DOHH2 (cell line): ENCODE data around the gene FKBP8.

Experiments used
- H3F3A ChIP-seq: fragments of 200-600 bp; sonication (generic), shearing (Covaris generic); 2 replicates; pipeline ENCODE4 v1.6.0; 2016; ENCODE audit warnings: antibody characterized with exemption, mild to moderate bottlenecking; ENCODE audit not compliant: control insufficient read depth, insufficient read depth
- H3K27ac ChIP-seq: fragments of 200-600 bp; sonication (generic); 2 replicates; pipeline ENCODE4 v1.5.1; 2014; ENCODE audit warnings: low read depth, mild to moderate bottlenecking, low read length, moderate library complexity
- H3K27me3 ChIP-seq: fragments of 200-600 bp; sonication (generic); 2 replicates; pipeline ENCODE4 v1.6.1; 2014; ENCODE audit warnings: mild to moderate bottlenecking, low read length, mixed read lengths; ENCODE audit not compliant: control insufficient read depth
- H3K36me3 ChIP-seq: fragments of 200-600 bp; sonication (generic); 2 replicates; pipeline ENCODE4 v1.6.1; 2014; ENCODE audit warnings: mild to moderate bottlenecking, low read length, moderate library complexity, mixed read lengths; ENCODE audit not compliant: control insufficient read depth
- H3K4me1 ChIP-seq: fragments of 200-600 bp; sonication (generic); 2 replicates; pipeline ENCODE4 v1.6.1; 2014; ENCODE audit warnings: mild to moderate bottlenecking, low read length, mixed read lengths; ENCODE audit not compliant: control insufficient read depth
- H3K4me2 ChIP-seq: fragments of 200-600 bp; sonication (generic); 2 replicates; pipeline ENCODE4 v1.6.0; 2014; ENCODE audit warnings: mild to moderate bottlenecking, low read length, moderate library complexity
- H3K4me3 ChIP-seq: fragments of 200-600 bp; sonication (generic); 2 replicates; pipeline ENCODE4 v1.5.1; 2014; ENCODE audit warnings: mild to moderate bottlenecking, low read length, mixed read lengths
- H3K79me2 ChIP-seq: fragments of 200-600 bp; sonication (generic); 2 replicates; pipeline ENCODE4 v1.6.1; 2014; ENCODE audit warnings: mild to moderate bottlenecking, low read length, mixed read lengths; ENCODE audit not compliant: control insufficient read depth
- H3K9me2 ChIP-seq: fragments of 200-600 bp; sonication (generic); replicated peaks from 2 replicates; pipeline ENCODE4 v1.6.1; 2014; ENCODE audit warnings: mild to moderate bottlenecking, low read length, mixed read lengths; ENCODE audit not compliant: control insufficient read depth
- H3K9me3 ChIP-seq: fragments of 200-600 bp; sonication (generic); 2 replicates; pipeline ENCODE4 v1.6.1; 2014; ENCODE audit warnings: antibody characterized with exemption, low read length, mixed read lengths; ENCODE audit not compliant: control insufficient read depth, insufficient read depth
- H4K20me1 ChIP-seq: fragments of 200-600 bp; sonication (generic); 2 replicates; pipeline ENCODE4 v1.6.0; 2014; ENCODE audit warnings: low read depth, mild to moderate bottlenecking, antibody characterized with exemption, low read length, moderate library complexity; ENCODE audit not compliant: control insufficient read depth, insufficient read depth
- CTCF ChIP-seq: fragments of 200-600 bp; sonication (generic); IDR thresholded peaks from one replicate; pipeline ENCODE4 v1.5.1; 2014; ENCODE audit warnings: antibody characterized with exemption, mild to moderate bottlenecking, low read depth, low read length; ENCODE audit not compliant: poor library complexity, severe bottlenecking
- EZH2phosphoT487 ChIP-seq: fragments of 200-600 bp; sonication (generic); IDR thresholded peaks from 2 replicates; pipeline ENCODE4 v1.6.1; 2017; ENCODE audit warnings: borderline replicate concordance, mild to moderate bottlenecking, antibody characterized with exemption, low read length, moderate library complexity, mixed read lengths

FKBP8 gene

GRCh38 chr19:18574691-18575291 is 31.4 kb upstream of the FKBP8 start:
- Histone ChIP-seq H3K4me1 (peaks cover 20% of the 10 kb centered on the region), H3K9me3 (no peaks in the 10 kb centered on the region), H3K36me3 (peaks cover 59% of the 10 kb centered on the region), H4K20me1 (peaks cover 19% of the 10 kb centered on the region), H3F3A (peaks cover 47% of the 10 kb centered on the region), H3K9me2 (no peaks in the 10 kb centered on the region), H3K27me3 (no peaks in the 10 kb centered on the region), H3K27ac (no peak overlapping the region), H3K4me3 (no peak overlapping the region), H3K4me2 (no peak overlapping the region), H3K79me2 (peaks cover 37% of the 10 kb centered on the region)
- TF ChIP-seq EZH2phosphoT487 = no peak
- TF ChIP-seq CTCF = no peak

- TF ChIP-seq CTCF (no peak), EZH2phosphoT487 (no peak)
- H3K4me3 ChIP-seq = peak within 1 kb of the TSS; percentile 92
- H3K36me3 ChIP-seq = peaks cover 75% of the 10 kb centered on the region
Measured at GRCh38 chr19:18571564-18572344, 28.4 kb upstream of the FKBP8 start, which contains the start of gene UBA52. Gene UBA52, plus strand, starts transcription at chr19:18571857. Its CDS starts 1,444 bp downstream, at chr19:18573301.

GRCh38 chr19:18568367-18568766 is 25.0 kb upstream of the FKBP8 start:
- TF ChIP-seq EZH2phosphoT487 = no peak
- no peak for TF ChIP-seq CTCF
- Histone ChIP-seq H3K4me3 (no peak overlapping the region), H4K20me1 (peaks cover 10% of the 10 kb centered on the region), H3K9me2 (no peaks in the 10 kb centered on the region), H3K36me3 (peaks cover 64% of the 10 kb centered on the region), H3K79me2 (peaks cover 18% of the 10 kb centered on the region), H3K4me2 (no peak overlapping the region), H3K27me3 (no peaks in the 10 kb centered on the region), H3K9me3 (no peaks in the 10 kb centered on the region), H3K4me1 (peaks cover 17% of the 10 kb centered on the region), H3K27ac (no peak overlapping the region), H3F3A (peaks cover 5% of the 10 kb centered on the region)

More at GRCh38 chr19:18571564-18572344, 28.4 kb upstream of the FKBP8 start, which contains the start of gene UBA52:
- peak within 1 kb of the TSS; percentile 67 for H3K27ac ChIP-seq
- peaks cover 20% of the 10 kb centered on the region for H3K4me1 ChIP-seq
- H3K4me2 ChIP-seq = peak within 1 kb of the TSS; percentile 70
- no peaks in the 10 kb centered on the region for H3K9me2 ChIP-seq
- H3F3A ChIP-seq = peaks cover 25% of the 10 kb centered on the region
- H3K27me3 ChIP-seq = no peaks in the 10 kb centered on the region
- H3K9me3 ChIP-seq = no peaks in the 10 kb centered on the region
- peaks cover 19% of the 10 kb centered on the region for H4K20me1 ChIP-seq
- H3K79me2 ChIP-seq = peaks cover 37% of the 10 kb centered on the region
